ENCODE data around the gene PLPP4.

DNA sequence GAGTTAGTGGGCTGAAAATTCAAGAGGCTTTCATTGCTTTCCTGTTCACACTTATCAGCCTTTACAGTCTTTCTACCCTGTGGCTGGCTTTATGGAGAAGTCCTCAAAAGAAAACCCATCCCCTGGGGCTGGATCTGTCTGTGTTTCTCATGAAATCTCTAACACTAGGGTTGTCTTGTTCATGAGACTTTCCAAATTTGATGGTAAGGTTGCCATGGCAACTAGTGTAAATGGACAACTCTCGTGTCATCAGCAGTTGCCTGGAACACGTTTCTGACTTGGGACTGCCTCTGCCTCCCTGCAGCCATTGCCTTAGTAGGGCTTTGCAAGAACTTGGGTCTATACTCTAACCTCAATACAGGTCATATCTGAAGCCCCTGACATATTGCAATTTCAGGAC is 35.8 kb upstream of the PLPP4 start:
- no peak for TF ChIP-seq POLR2A (IDR thresholded peaks at IDR 0.05)
- TF ChIP-seq, protein P1, sequence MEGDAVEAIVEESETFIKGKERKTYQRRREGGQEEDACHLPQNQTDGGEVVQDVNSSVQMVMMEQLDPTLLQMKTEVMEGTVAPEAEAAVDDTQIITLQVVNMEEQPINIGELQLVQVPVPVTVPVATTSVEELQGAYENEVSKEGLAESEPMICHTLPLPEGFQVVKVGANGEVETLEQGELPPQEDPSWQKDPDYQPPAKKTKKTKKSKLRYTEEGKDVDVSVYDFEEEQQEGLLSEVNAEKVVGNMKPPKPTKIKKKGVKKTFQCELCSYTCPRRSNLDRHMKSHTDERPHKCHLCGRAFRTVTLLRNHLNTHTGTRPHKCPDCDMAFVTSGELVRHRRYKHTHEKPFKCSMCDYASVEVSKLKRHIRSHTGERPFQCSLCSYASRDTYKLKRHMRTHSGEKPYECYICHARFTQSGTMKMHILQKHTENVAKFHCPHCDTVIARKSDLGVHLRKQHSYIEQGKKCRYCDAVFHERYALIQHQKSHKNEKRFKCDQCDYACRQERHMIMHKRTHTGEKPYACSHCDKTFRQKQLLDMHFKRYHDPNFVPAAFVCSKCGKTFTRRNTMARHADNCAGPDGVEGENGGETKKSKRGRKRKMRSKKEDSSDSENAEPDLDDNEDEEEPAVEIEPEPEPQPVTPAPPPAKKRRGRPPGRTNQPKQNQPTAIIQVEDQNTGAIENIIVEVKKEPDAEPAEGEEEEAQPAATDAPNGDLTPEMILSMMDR (IDR thresholded peaks at IDR 0.05): no peak

All from prostate gland (tissue), 2 donors.